ENCODE data around the gene DGKD.

Gene DGKD

GRCh38 chr2:233433029-233433428 lies 78.7 kb downstream of the DGKD start:
- DNase-seq, result no peak

DNA sequence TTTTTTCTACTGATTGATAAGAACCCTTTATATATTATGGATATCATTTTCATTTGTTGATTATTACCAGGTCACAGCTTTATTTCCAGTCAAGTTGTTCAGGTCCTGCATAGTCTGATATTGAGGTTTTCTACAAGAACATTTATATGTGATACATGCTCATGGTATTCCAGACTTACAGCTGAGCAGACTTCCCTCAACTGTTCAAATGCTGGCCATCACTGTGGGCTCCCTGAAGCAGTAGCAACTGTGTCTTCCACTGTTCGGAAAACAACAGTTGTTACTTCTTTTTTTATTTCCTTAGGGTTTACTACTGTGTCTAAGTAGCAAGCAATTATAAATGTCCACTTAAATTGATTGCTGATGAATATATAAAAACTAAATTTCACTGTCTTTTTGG lies 79.5 kb downstream of the DGKD start:
- no peak for DNase-seq

DNA sequence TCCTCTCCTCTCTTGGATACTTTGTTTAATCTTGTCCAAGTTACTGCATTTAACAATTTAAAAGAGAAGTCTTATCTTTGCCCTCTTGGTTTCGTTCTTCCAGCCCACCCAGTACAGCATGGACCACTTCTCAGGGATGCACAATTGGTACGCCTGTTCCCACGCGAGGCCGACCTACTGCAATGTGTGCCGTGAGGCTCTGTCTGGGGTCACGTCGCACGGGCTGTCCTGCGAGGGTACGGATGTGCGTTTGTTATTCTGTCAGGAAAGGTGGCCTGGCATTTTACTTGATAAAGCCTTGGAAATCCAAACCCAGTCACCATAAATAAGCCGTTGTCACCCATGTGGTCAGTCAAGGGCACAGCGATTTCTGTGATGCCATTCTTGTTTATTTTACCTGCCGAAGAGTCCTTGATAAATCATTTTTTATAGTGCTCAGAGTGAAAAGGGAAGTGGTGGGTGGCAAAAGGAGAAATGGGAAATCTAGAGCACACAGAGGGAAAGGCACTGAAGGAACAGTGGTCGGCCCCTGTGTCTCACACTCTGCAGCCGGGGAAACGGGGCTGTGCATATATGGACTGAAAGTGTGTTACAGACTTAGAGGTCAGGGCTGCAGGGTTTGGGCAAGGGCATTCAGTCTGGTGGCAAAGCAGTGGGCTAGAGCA lies 80.5 kb downstream of the DGKD start:
- DNase-seq, result peak; percentile 80

DNA sequence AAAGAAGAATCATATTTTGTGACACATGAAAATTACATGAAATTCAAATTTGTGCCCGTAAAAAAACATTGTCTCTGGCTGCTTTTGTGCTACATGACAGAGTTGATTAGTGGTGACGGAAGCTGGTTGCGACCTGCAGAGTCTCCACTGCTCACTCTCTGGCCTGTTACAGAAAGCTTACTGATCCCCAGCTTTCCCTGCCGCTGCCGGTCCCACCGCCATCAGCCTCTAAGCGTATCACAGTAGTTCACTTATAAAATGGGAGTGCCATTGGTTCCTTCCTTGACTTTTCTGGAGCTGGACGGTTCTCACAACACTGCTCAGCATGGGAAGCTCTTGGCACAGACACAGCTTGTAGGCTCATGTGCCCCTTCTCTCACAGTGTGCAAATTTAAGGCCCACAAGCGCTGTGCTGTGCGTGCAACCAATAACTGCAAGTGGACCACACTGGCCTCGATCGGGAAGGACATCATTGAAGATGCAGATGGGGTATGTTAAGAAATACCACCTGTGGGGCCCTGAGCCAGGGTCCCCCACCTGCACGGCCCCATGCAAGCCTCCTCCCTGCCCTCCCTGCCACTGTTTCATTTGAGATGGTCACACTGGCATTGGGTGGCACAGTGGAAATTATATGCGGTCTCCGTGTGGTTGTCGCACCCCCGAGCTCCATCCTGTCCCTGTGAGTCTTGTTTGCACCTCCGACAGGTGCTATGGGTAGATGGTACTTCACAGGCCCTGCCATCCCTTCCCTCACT lies 81.3 kb downstream of the DGKD start:
- no peak for DNase-seq

DNA sequence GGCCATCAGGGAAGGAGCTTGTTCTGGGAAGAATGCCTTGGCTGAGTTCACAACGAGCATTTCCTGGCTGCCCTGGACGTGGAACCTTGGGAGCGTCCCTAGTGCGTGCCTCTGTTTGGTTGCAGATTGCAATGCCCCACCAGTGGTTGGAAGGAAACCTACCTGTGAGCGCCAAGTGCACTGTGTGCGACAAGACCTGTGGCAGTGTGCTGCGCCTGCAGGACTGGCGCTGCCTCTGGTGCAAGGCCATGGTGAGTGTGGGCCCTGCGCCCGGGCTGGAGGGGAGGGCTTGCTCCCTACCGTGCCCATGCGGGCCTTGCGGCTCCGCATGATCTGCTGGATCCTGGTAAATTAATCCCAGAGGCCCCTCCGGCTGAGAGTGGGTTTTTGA lies 81.9 kb downstream of the DGKD start:
- DNase-seq, result no peak

DNA sequence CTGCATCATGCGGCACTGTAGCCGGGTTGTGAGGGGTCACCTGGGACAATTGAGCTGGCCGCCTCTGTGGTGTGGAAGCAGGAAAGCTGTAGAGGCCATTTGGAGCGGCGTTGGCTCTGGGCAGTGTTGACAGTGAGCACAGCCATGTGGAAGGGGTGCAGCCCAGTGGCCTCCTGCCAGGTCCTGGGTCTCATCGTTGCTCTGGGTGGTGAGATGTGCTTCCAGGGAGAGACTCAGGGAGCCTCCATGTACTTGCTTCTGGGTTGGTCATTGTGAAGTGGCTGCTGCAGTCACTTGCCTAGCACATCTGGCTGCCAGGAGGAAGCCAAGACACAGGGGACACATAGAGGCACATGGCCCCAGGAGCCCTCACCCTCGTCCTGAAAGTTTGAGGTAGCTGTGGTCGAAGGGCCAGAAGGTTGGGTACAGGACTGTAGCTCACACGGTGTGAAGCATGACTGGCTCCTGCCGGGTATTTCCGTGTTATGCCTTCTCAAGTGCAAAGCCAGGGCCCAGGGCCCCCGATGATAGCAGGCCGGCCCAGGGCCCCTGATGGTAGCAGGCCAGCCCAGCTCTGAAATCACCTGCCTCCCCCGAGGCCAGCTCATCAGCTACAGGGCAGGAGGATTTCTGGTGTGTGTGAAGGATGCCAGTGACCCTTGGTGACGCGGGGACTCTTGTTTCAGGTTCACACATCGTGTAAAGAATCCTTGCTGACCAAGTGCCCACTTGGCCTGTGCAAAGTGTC lies 82.6 kb downstream of the DGKD start:
- DNase-seq, result no peak

DNA sequence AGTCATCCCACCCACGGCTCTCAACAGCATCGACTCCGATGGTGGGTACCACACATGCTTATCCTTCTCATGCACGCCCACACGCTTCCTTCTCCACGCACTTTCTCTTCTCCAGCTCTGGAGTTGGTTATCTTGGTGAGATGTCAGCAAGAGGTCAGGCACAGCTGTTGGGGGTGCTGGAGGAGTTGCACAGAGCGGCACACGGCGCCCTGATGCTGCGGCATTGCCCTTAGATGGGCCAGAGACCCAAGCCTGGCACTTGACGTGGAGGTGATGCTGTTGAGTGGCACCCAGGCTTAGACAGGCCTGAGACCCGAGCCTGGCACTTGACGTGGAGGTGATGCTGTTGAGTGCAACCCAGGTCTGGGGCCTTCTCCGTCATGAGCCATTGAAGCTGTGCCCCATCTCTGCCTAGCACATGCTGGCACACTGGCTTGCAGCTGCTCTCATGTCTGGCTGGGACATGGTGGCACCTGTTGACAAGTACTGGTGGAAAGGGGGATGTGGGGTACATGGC lies 83.2 kb downstream of the DGKD start:
- no peak for DNase-seq

GRCh38 chr2:233438573-233439147 lies 84.4 kb downstream of the DGKD start:
- no peak for DNase-seq

DNA sequence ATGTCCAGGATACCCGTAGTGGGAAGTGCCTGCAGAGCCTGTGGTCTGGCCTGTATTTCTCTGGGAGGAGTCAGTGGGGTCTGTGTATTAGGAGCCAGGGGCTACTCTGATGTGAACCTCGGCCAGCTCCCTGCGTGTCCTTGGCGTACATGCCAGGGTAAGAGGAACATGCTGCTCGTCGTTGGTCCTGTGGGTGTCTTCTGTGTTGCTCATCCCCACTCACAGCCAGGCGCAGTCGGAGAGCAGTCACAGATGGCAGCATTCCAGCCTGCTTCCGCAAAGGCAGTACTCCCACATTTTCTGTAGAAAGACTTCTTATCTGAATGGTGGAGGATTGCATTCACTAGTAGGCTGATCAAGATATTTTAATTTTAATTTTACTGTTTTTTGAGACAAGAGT lies 84.9 kb downstream of the DGKD start:
- DNase-seq, result no peak

- DNase-seq, result no peak
Measured at GRCh38 chr2:233440314-233440713, 86.0 kb downstream of the DGKD start.

DNA sequence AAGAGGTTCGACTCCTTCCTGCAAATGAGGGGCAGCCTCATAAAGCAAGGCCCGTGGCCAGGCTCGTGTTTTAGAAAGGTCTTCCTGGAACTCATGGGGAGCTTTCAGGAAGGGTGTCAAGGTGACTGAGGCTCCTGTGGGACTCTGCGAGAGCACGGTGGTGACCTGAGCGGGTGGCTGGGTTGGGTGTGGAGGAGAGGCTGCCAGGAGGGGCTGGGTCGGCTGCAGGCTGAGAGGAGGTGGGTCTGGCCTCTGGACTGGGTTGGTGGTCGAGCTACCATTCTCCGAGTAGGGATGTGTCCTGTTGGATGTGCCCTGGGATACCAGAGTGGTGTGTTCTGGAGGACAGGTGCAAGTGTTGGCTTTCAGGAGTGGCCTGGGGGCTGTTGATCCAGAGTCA lies 86.4 kb downstream of the DGKD start:
- no peak for DNase-seq

DNA sequence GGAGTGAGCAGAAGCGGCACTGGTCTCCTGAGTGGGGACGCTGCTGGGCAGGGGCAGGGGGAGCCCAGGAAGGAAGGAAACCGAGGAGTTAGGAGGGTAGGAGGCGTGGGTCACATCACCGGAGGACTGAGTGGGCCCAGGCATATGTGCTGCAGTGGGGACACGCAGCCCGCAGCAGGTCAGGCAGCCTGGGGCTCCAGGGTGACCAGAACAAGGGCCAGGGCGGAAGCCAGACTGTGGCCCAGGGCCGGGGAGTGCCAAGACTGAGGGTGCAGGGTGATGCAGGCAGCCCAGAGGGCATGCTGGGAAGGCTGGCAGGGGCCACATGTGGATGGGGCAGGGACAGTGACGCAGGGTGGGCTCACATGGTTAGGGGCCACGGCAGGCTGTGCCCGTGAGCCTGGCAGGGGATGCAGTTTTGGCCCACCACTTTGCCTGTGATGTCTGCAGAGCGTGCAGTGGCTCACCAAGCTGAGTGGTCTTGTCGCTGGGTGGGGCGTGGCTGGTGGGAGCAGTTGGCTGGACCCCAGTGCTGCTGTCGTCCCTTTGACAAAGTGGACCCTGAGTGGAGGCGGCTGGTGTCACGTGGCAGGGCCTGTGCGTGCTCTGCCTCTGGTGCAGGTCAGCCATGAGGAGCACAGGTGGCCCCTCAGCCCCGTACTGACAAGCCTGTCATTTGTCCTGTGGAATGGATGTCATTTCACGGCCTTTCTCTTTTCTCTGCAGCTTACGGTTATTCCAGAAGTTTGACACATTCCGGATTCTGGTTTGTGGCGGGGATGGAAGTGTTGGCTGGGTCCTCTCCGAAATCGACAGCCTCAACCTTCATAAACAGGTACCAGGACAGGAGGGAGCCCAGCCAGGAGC lies 87.1 kb downstream of the DGKD start:
- DNase-seq, result no peak

- DNase-seq, result no peak
Measured at GRCh38 chr2:233442028-233442310, 87.7 kb downstream of the DGKD start.

DNA sequence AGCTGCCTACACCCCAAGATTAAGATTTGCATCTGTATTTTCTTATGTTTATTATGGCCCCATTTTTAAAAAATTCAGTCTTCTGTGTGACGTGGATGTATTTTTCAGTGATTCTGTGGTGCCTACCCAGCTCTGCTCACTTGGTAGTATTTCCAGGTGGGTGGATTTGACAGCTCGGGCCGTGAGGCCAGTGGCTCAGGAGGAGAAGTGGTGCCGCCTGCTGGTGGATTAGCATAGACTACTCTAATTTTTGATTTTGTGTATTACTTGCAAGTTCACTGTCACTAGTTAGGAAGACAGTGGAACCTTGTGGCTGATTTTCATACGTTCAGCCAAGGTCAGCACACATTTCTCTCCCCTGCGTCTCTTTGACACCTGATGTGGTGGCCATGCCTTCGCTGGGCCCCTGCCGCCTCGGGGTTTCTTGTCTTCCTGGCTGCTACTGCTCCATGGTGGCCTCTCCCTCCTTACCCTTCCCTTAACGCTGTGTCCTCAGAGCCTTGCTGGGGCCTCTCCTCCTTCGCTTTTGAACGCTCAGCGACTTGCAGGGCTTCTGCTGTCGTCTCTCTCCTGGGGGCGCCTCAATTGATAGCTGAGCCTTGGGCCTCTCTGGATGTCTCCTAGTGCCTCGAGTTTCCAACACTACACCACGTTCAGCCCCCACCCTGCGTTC lies 89.4 kb downstream of the DGKD start:
- peak; percentile 51 for DNase-seq

DNA sequence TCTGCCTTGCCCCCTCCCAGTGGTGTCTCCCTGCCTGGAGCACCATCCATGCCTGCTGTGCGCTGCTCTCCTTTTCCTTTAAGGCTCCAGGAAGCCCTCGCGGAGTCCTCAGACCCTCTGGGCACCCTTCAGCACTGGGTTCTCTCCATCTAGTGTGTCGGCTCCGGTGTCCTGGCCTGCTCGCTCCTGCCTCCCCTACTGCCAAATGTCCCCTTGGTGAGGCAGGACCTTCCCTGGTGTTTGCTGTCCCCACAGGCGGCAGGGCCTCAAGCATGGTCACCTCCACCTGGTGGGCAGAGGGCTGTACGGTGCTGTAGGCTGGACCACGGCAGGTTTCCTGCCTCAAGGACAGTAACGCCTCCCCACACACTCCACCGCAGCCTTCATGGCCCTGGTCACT lies 90.2 kb downstream of the DGKD start:
- no peak for DNase-seq

DNA sequence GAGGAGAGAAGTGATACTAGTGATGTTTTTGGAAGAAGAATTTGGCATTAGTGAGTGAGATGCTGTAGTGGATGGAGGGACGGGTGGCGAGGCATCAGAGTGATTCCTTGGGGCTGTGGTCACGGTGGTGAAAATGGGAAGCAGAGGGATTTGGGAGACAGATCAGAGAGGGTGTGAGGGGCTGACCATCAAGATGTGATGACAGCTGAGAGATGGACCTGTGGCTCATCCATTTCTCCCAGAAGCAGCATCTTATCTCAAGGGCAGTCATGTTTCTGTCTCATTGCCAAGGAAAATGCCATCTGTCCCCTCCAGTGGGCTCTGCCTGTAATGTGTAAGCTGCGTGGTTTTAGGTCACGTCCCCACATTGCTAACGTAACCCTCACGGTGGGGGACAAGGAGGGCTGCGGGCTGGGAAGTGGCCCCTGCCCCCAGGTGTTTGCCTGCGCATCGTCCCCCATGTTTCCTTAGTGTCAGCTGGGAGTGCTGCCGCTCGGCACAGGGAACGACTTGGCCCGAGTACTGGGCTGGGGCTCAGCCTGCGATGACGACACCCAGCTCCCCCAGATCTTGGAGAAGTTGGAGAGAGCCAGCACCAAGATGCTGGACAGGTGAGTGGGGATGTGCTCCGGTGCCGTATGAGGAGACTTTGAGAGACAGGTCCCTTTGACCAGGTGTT lies 91.0 kb downstream of the DGKD start:
- DNase-seq, result no peak

DNA sequence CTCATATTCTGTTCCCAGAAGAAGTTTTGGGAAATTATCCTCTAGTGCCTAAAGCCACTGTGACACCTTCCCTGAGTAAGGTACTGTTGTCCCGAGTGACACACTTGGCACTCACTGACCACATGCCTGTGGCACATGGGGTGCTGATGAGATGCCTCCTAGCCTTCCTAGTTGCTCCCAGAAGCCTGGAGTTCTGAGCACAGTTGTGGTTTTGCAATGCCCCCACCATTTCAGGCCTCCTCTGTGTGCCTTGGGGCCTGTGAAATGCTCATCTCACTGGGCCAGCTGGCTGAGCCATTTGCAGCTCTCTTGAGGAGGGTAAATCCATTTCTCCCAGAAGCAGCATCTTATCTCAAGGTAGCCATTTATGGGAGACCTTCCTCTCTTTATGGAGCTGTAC lies 91.8 kb downstream of the DGKD start:
- DNase-seq, result no peak

DNA sequence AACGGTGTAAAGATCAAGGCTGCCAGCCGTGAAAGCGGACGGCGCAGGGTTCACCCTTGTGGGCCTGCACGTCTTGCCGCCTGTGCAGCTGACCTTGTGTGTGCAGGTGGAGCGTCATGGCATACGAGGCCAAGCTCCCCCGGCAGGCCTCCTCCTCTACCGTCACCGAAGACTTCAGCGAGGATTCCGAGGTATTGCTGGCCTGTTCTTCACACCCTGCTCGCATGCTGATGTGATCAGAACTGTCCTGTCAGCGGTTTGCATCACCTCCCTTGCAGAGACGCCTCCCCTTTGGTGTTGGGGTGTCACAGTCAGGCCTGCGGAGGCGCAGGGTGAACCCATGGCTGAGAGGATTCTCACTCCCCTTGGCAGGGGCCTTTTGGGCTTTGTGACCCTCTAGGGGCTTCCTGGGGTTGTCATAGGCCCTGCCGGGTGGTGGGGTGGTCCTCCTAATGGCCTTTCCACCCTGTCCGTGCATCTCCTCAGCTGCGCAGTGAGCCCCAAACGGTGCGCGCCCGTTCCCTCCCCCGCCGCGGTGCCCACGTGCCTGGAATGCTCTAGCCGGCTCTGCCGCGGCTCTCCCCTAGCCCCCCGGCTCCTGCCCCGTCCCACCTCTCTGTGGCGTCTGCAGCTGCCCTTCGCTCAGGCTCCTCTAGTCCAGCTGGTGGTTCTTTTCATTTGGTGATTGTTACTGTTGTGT lies 92.5 kb downstream of the DGKD start:
- DNase-seq, result no peak

- no peak for DNase-seq
Measured at GRCh38 chr2:233447506-233448219, 93.4 kb downstream of the DGKD start.

GRCh38 chr2:233448220-233448559 lies 93.9 kb downstream of the DGKD start:
- DNase-seq, result no peak
